Measurements from ENCODE around the gene MAD1L1.

- TF ChIP-seq POLR2A (IDR thresholded peaks at IDR 0.05) (no peak), CTCF (IDR thresholded peaks at IDR 0.05) (no peak), POLR2AphosphoS5 (IDR thresholded peaks at IDR 0.05) (no peak)
These were observed 457.4 kb downstream of the MAD1L1 start for GRCh38 chr7:1775389-1775788.
